Stomach (tissue), 9 donors: Measurements from ENCODE around the gene TP53BP2. TPM values are rescaled to one million over a fixed set of nuclear protein-coding genes. Genes with fewer than 3 reads are reported as not detected.

Experiments used
- DNase-seq, 2 donors: peaks; one replicate each; pipeline versions ENCODE4 v3.0.0 to v3.0.0-alpha.2; 2013 to 2019
- H3K27ac ChIP-seq, 5 donors: fragments of 200-600 bp in 4 of 5; sonication (generic) in 4 of 5; one replicate each; pipeline ENCODE4 v1.5.1; 2013 to 2019; ENCODE audit warnings: mild to moderate bottlenecking in 1 of 5, moderate library complexity in 1 of 5
- H3K27me3 ChIP-seq, 3 donors: fragments of 200-600 bp; sonication (generic); one replicate each; pipeline ENCODE4 v1.5.1; 2017 to 2019; ENCODE audit warnings: mixed run types in 1 of 3
- H3K36me3 ChIP-seq, 4 donors: fragments of 200-600 bp; sonication (generic); 1 replicate in 3 of 4; 2 replicates in 1 of 4; pipeline ENCODE4 v1.5.1; 2016 to 2019
- H3K4me1 ChIP-seq, 4 donors: fragments of 200-600 bp; sonication (generic); one replicate each; pipeline ENCODE4 v1.5.1; 2016 to 2019
- H3K4me3 ChIP-seq, 4 donors: fragments of 200-600 bp; sonication (generic) in 3 of 4; one replicate each; pipeline ENCODE4 v1.5.1; 2016 to 2019; ENCODE audit warnings: mild to moderate bottlenecking in 1 of 4
- H3K9me3 ChIP-seq, 4 donors: fragments of 200-600 bp; sonication (generic); one replicate each; pipeline ENCODE4 v1.5.1; 2016 to 2019
- EP300 ChIP-seq: sonication (generic); formaldehyde crosslinking; IDR thresholded peaks from one replicate; pipeline ENCODE4 v1.6.1; 2017; ENCODE audit warnings: antibody characterized with exemption
- POLR2A ChIP-seq, 4 donors: fragments of 450-650 bp; IDR thresholded peaks; one replicate each; pipeline ENCODE4 v1.6.1; 2016; ENCODE audit warnings: antibody characterized with exemption in 4 of 4, control low read depth in 2 of 4, mild to moderate bottlenecking in 1 of 4, moderate library complexity in 1 of 4
- POLR2AphosphoS5 ChIP-seq, 3 donors: sonication (generic); formaldehyde crosslinking; IDR thresholded peaks; one replicate each; pipeline ENCODE4 v1.6.1; 2016; ENCODE audit warnings: antibody characterized with exemption in 3 of 3
- WGBS, 5 donors: extraction: QIAGEN DNeasy Blood & Tissue Kit in 3 of 5; methylation state at CpG; one replicate each; pipeline versions ENCODE4 v1.1.5 to v1.1.7; 2013 to 2018; 5-methylcytosine and 5-hydroxymethylcytosine counted together
- intact Hi-C: fragments of 100-400 bp; cut with DNase I; formaldehyde crosslinking; loops from one replicate; pipeline ENCODE4 v1.15.1; 2023; ENCODE audit warnings: low total_unique reads
- polyA plus RNA-seq, 3 donors: library from polyadenylated mRNA; stranded (reverse); fragments of 200-250 nt; gene quantifications; one replicate each; pipeline ENCODE4 v1.2.3, GENCODE V29; 2013
- total RNA-seq, 5 donors: library from RNA; depleted of rRNA; stranded (reverse); fragments of >200 nt; gene quantifications; one replicate each; pipeline versions ENCODE4 v1.1.0 to v1.2.3, GENCODE V29; 2014 to 2016
- TF ChIP-seq, protein P1 (sequence below), 7 experiments: fragments of 450-650 bp in 4 of 7; fragments of 200-600 bp in 3 of 7; sonication (generic) in 3 of 7; IDR thresholded peaks; one replicate each; pipeline ENCODE4 v1.5.1; 2016 to 2019; ENCODE audit warnings: antibody characterized with exemption in 7 of 7, control low read depth in 2 of 7, mild to moderate bottlenecking in 1 of 7
- donor health status: healthy with polysubstance abuse.
- donor health status: Bipolar disorder and iron deficiency.
- donor health status: healthy.

TP53BP2 gene
- total and polyA plus RNA-seq, 8 donors: 6.9 to 157 (median 32.9) TPM

DNA sequence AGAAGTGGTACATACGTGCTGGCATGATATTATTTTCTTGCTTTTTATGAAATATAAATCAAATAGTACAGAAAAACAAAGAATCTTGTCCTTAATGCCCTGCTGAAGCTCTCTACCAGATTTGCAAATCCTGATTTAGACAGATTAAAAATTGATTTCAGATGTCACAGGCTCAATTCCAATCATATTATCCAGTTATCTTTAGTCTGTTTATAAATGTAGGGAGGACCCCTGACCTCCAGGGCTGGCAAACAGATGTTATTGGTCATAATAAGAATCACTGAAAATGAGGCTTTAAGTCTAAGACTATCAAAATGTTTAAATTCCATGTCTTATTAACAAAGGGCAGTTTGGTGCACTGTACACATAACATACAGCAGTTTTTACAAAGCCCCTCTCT lies 62.1 kb downstream of the TP53BP2 start:
- Histone ChIP-seq H3K4me3 (no peak overlapping the region), H3K4me1 (peaks cover 0 to 17% (median 10%) of the 10 kb centered on the region in 4 donors), H3K27ac (no peak overlapping the region), H3K9me3 (no peaks in the 10 kb centered on the region), H3K27me3 (no peaks in the 10 kb centered on the region), H3K36me3 (peaks cover 15 to 83% (median 68%) of the 10 kb centered on the region in 4 donors)
- intact Hi-C loops: no loop called here
- 43 to 93% (median 78%) methylated on average over 1 of the region's 1 CpG for WGBS, 5 donors
- no peak for DNase-seq
- TF ChIP-seq POLR2A (IDR thresholded peaks at IDR 0.05): no peak
- no peak for TF ChIP-seq POLR2AphosphoS5 (IDR thresholded peaks at IDR 0.05)
- TF ChIP-seq, protein P1, sequence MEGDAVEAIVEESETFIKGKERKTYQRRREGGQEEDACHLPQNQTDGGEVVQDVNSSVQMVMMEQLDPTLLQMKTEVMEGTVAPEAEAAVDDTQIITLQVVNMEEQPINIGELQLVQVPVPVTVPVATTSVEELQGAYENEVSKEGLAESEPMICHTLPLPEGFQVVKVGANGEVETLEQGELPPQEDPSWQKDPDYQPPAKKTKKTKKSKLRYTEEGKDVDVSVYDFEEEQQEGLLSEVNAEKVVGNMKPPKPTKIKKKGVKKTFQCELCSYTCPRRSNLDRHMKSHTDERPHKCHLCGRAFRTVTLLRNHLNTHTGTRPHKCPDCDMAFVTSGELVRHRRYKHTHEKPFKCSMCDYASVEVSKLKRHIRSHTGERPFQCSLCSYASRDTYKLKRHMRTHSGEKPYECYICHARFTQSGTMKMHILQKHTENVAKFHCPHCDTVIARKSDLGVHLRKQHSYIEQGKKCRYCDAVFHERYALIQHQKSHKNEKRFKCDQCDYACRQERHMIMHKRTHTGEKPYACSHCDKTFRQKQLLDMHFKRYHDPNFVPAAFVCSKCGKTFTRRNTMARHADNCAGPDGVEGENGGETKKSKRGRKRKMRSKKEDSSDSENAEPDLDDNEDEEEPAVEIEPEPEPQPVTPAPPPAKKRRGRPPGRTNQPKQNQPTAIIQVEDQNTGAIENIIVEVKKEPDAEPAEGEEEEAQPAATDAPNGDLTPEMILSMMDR (IDR thresholded peaks at IDR 0.05): no peak

DNA sequence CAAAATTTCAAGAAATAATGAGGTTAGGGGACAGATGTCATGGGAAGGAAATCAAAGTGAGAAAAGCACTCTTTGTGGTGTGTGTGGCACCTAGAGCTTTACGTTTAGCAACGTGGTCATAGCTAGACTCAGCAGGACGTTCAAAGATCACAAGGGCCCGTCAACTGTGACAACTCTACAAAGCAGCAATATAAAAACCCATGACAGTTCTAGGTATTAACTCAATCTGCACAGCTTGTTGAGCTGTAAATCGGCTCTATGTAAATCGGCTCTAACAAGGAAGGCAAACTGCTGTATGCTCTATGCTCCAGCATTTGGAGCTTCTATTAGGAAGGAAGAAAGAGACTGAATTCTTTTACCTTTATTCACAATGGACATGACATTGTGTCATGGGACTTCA lies 64.8 kb downstream of the TP53BP2 start:
- no peak overlapping the region for H3K4me3 ChIP-seq
- no peak for TF ChIP-seq POLR2AphosphoS5 (IDR thresholded peaks at IDR 0.05)
- no peak for TF ChIP-seq POLR2A (IDR thresholded peaks at IDR 0.05)
- no peak for TF ChIP-seq EP300
- TF ChIP-seq, protein P1 (IDR thresholded peaks at IDR 0.05): no peak
- intact Hi-C loops: no loop called here
- 78 to 84% (median 79%) methylated on average over 6 of the region's 6 CpGs for WGBS, 5 donors
- peaks cover 20 to 89% (median 72%) of the 10 kb centered on the region in 4 donors for H3K36me3 ChIP-seq
- DNase-seq: no peak
- H3K27me3 ChIP-seq: no peaks in the 10 kb centered on the region
- H3K27ac ChIP-seq: no peak overlapping the region
- H3K9me3 ChIP-seq: no peaks in the 10 kb centered on the region
- H3K4me1 ChIP-seq: peaks cover 8 to 30% (median 18%) of the 10 kb centered on the region in 4 donors

DNA sequence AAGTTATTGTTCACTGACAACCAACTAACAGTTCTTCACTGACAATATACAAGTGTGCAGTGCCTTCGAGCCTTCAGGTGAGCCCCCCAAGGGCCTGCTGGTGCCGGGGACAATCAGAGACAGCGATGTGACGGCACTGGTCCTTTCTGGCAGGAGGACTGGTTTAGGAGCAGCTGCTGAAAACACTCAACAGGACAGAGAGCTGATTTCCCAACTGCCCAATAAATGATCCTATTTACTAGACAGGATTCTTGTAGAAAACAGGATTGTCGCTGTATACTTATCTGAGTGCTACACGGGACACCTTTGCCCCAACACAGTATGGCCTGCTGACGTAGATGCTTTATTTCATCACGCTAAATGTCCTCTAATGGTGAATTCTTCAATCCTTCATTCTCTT lies 65.4 kb downstream of the TP53BP2 start:
- intact Hi-C loops: no loop called here
- no peak for TF ChIP-seq EP300
- TF ChIP-seq, protein P1 (IDR thresholded peaks at IDR 0.05): no peak
- TF ChIP-seq POLR2A (IDR thresholded peaks at IDR 0.05): no peak
- TF ChIP-seq POLR2AphosphoS5 (IDR thresholded peaks at IDR 0.05): no peak
- 93 to 96% (median 95%) methylated on average over 8 of the region's 8 CpGs for WGBS, 5 donors
- Histone ChIP-seq H3K4me3 (no peak overlapping the region), H3K9me3 (no peaks in the 10 kb centered on the region), H3K4me1 (peaks cover 14 to 30% (median 19%) of the 10 kb centered on the region in 4 donors), H3K27me3 (no peaks in the 10 kb centered on the region), H3K27ac (no peak overlapping the region), H3K36me3 (peaks cover 20 to 95% (median 77%) of the 10 kb centered on the region in 4 donors)
- DNase-seq: no peak

GRCh38 chr1:223776826-223777454 lies 68.8 kb downstream of the TP53BP2 start:
- H3K27ac ChIP-seq: peak overlapping the region in 3 of 5 donors; percentile 54 to 67 (median 66)
- peak in 1 of 2 donors; percentile 36 for DNase-seq

More at GRCh38 chr1:223776826-223777454, 68.8 kb downstream of the TP53BP2 start:
- WGBS, 5 donors: 41 to 59% (median 54%) methylated on average over 10 of the region's 10 CpGs
- Histone ChIP-seq H3K9me3 (no peaks in the 10 kb centered on the region), H3K36me3 (peaks cover 41 to 98% (median 86%) of the 10 kb centered on the region in 4 donors), H3K4me3 (no peak overlapping the region), H3K27me3 (no peaks in the 10 kb centered on the region), H3K4me1 (peaks cover 21 to 50% (median 25%) of the 10 kb centered on the region in 4 donors)
- TF ChIP-seq EP300 (no peak), POLR2AphosphoS5 (IDR thresholded peaks at IDR 0.05) (no peak), POLR2A (IDR thresholded peaks at IDR 0.05) (no peak)
- TF ChIP-seq, protein P1 (IDR thresholded peaks at IDR 0.05): no peak
- intact Hi-C loops: no loop called here
